Dermis blood vessel endothelial cell (primary cell): ENCODE results near the gene ROPN1B. TPM values are rescaled to one million over a fixed set of nuclear protein-coding genes. Genes with fewer than 3 reads are reported as not detected.

Experiments used
- total RNA-seq: library from RNA; depleted of rRNA; stranded (reverse); fragments of >200 nt; gene quantifications from 2 replicates; pipeline ENCODE4 v1.2.3, GENCODE V29; 2014

ROPN1B gene
- total RNA-seq, 1 donor from 2014 or later, result not detected

Other genes with a start within 250 kb of the ROPN1B start
- gene SLC41A3, start 114.9 kb downstream of the ROPN1B start, total RNA-seq, result 88.0 and 98.2 TPM in 2 replicates
- gene ALDH1L1, start 211.4 kb downstream of the ROPN1B start, total RNA-seq, result not detected in 2 replicates